Measurements from ENCODE around the gene GYG2. TPM values are rescaled to one million over a fixed set of nuclear protein-coding genes. Genes with fewer than 3 reads are reported as not detected.

The GYG2 gene
- total RNA-seq, 1 experiment from 2014 or later: 47.6 TPM

GRCh38 chrX:2892816-2893215, 64.1 kb downstream of the GYG2 start (continued):
- TF ChIP-seq, protein P1, sequence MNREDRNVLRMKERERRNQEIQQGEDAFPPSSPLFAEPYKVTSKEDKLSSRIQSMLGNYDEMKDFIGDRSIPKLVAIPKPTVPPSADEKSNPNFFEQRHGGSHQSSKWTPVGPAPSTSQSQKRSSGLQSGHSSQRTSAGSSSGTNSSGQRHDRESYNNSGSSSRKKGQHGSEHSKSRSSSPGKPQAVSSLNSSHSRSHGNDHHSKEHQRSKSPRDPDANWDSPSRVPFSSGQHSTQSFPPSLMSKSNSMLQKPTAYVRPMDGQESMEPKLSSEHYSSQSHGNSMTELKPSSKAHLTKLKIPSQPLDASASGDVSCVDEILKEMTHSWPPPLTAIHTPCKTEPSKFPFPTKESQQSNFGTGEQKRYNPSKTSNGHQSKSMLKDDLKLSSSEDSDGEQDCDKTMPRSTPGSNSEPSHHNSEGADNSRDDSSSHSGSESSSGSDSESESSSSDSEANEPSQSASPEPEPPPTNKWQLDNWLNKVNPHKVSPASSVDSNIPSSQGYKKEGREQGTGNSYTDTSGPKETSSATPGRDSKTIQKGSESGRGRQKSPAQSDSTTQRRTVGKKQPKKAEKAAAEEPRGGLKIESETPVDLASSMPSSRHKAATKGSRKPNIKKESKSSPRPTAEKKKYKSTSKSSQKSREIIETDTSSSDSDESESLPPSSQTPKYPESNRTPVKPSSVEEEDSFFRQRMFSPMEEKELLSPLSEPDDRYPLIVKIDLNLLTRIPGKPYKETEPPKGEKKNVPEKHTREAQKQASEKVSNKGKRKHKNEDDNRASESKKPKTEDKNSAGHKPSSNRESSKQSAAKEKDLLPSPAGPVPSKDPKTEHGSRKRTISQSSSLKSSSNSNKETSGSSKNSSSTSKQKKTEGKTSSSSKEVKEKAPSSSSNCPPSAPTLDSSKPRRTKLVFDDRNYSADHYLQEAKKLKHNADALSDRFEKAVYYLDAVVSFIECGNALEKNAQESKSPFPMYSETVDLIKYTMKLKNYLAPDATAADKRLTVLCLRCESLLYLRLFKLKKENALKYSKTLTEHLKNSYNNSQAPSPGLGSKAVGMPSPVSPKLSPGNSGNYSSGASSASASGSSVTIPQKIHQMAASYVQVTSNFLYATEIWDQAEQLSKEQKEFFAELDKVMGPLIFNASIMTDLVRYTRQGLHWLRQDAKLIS (CRISPR knock-in tag; IDR thresholded peaks at IDR 0.05; ENCODE audit: borderline replicate concordance): no peak
- TF ChIP-seq FOXJ3 (CRISPR knock-in tag; IDR thresholded peaks at IDR 0.05; ENCODE audit: borderline replicate concordance): no peak
- no peak for TF ChIP-seq NR1H2 (CRISPR knock-in tag; IDR thresholded peaks at IDR 0.05)
- TF ChIP-seq FOXK1 (CRISPR knock-in tag; IDR thresholded peaks at IDR 0.05): no peak
- no peak for TF ChIP-seq MLX (CRISPR knock-in tag; IDR thresholded peaks at IDR 0.05)
- no peak for TF ChIP-seq ESRRA (CRISPR knock-in tag; IDR thresholded peaks at IDR 0.05; ENCODE audit: borderline replicate concordance)
- no peak for TF ChIP-seq NR3C1 (CRISPR knock-in tag; conservative IDR thresholded peaks at IDR 0.05; ENCODE audit: low read depth)
- no peak for TF ChIP-seq NFE2L1 (CRISPR knock-in tag; IDR thresholded peaks at IDR 0.05)
- no peak for TF ChIP-seq EMX1 (CRISPR knock-in tag; IDR thresholded peaks at IDR 0.05)
- TF ChIP-seq HMGA2 (CRISPR knock-in tag; IDR thresholded peaks at IDR 0.05): no peak

- CTCF ChIA-PET: no interaction called here
- peak overlapping the region; percentile 81 for H3K27ac Mint-ChIP-seq
- H3K36me3 Mint-ChIP-seq: peaks cover 5% of the 10 kb centered on the region; the same call in 1 of the 2 replicates
- H3K4me3 Mint-ChIP-seq: no peak overlapping the region
- TF ChIP-seq, protein P2, sequence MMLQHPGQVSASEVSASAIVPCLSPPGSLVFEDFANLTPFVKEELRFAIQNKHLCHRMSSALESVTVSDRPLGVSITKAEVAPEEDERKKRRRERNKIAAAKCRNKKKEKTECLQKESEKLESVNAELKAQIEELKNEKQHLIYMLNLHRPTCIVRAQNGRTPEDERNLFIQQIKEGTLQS (CRISPR knock-in tag; conservative IDR thresholded peaks at IDR 0.05): no peak
- TF ChIP-seq NFYB (CRISPR knock-in tag; conservative IDR thresholded peaks at IDR 0.05; ENCODE audit: low read depth) (no peak), NR2C2 (CRISPR knock-in tag; IDR thresholded peaks at IDR 0.05) (no peak), TCF7 (CRISPR knock-in tag; IDR thresholded peaks at IDR 0.05; ENCODE audit: low read depth) (no peak), ZSCAN18 (CRISPR knock-in tag; IDR thresholded peaks at IDR 0.05) (no peak), SMAD4 (CRISPR knock-in tag; IDR thresholded peaks at IDR 0.05) (no peak), NR1H2 (CRISPR knock-in tag; IDR thresholded peaks at IDR 0.05) (no peak), RELA (CRISPR knock-in tag; IDR thresholded peaks at IDR 0.05; ENCODE audit: borderline replicate concordance) (no peak), FOXP4 (CRISPR knock-in tag; IDR thresholded peaks at IDR 0.05) (no peak), CBFB (CRISPR knock-in tag; IDR thresholded peaks at IDR 0.05; ENCODE audit: low read depth) (no peak)
- TF ChIP-seq, protein P3, sequence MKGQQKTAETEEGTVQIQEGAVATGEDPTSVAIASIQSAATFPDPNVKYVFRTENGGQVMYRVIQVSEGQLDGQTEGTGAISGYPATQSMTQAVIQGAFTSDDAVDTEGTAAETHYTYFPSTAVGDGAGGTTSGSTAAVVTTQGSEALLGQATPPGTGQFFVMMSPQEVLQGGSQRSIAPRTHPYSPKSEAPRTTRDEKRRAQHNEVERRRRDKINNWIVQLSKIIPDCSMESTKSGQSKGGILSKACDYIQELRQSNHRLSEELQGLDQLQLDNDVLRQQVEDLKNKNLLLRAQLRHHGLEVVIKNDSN (CRISPR knock-in tag; IDR thresholded peaks at IDR 0.05): no peak
- TF ChIP-seq, protein P4, sequence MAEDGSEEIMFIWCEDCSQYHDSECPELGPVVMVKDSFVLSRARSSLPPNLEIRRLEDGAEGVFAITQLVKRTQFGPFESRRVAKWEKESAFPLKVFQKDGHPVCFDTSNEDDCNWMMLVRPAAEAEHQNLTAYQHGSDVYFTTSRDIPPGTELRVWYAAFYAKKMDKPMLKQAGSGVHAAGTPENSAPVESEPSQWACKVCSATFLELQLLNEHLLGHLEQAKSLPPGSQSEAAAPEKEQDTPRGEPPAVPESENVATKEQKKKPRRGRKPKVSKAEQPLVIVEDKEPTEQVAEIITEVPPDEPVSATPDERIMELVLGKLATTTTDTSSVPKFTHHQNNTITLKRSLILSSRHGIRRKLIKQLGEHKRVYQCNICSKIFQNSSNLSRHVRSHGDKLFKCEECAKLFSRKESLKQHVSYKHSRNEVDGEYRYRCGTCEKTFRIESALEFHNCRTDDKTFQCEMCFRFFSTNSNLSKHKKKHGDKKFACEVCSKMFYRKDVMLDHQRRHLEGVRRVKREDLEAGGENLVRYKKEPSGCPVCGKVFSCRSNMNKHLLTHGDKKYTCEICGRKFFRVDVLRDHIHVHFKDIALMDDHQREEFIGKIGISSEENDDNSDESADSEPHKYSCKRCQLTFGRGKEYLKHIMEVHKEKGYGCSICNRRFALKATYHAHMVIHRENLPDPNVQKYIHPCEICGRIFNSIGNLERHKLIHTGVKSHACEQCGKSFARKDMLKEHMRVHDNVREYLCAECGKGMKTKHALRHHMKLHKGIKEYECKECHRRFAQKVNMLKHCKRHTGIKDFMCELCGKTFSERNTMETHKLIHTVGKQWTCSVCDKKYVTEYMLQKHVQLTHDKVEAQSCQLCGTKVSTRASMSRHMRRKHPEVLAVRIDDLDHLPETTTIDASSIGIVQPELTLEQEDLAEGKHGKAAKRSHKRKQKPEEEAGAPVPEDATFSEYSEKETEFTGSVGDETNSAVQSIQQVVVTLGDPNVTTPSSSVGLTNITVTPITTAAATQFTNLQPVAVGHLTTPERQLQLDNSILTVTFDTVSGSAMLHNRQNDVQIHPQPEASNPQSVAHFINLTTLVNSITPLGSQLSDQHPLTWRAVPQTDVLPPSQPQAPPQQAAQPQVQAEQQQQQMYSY (CRISPR knock-in tag; IDR thresholded peaks at IDR 0.05): no peak
- TF ChIP-seq, protein P5, sequence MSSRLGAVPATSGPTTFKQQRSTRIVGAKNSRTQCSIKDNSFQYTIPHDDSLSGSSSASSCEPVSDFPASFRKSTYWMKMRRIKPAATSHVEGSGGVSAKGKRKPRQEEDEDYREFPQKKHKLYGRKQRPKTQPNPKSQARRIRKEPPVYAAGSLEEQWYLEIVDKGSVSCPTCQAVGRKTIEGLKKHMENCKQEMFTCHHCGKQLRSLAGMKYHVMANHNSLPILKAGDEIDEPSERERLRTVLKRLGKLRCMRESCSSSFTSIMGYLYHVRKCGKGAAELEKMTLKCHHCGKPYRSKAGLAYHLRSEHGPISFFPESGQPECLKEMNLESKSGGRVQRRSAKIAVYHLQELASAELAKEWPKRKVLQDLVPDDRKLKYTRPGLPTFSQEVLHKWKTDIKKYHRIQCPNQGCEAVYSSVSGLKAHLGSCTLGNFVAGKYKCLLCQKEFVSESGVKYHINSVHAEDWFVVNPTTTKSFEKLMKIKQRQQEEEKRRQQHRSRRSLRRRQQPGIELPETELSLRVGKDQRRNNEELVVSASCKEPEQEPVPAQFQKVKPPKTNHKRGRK (CRISPR knock-in tag; IDR thresholded peaks at IDR 0.05; ENCODE audit: borderline replicate concordance): no peak
- ATAC-seq: no peak
- H3K27me3 Mint-ChIP-seq (ENCODE audit: low read depth): no peaks in the 10 kb centered on the region
- H3K9me3 Mint-ChIP-seq: no peaks in the 10 kb centered on the region
- peaks cover 48% of the 10 kb centered on the region for H3K4me1 Mint-ChIP-seq
- DNase-seq (ENCODE audit: low spot score): no peak
- POLR2A ChIA-PET: no interaction called here
These were observed 66.2 kb downstream of the GYG2 start for GRCh38 chrX:2894885-2895292.
